DMS114 treated with DMSO at 0.1 percent for 48 hours (cell line): ENCODE results near the gene IL1RN.
"Not testable (repeated sequence)": the region's sequence is repeated elsewhere in the genome, so short reads cannot be mapped to it uniquely, and the experiment has no call there.

Source experiments
- DNase-seq: peaks from one replicate; lab custom pipeline; 2025; ENCODE audit not compliant: unreplicated experiment; lab: John Stamatoyannopoulos, UW

IL1RN gene, protein sequence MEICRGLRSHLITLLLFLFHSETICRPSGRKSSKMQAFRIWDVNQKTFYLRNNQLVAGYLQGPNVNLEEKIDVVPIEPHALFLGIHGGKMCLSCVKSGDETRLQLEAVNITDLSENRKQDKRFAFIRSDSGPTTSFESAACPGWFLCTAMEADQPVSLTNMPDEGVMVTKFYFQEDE

DNA sequence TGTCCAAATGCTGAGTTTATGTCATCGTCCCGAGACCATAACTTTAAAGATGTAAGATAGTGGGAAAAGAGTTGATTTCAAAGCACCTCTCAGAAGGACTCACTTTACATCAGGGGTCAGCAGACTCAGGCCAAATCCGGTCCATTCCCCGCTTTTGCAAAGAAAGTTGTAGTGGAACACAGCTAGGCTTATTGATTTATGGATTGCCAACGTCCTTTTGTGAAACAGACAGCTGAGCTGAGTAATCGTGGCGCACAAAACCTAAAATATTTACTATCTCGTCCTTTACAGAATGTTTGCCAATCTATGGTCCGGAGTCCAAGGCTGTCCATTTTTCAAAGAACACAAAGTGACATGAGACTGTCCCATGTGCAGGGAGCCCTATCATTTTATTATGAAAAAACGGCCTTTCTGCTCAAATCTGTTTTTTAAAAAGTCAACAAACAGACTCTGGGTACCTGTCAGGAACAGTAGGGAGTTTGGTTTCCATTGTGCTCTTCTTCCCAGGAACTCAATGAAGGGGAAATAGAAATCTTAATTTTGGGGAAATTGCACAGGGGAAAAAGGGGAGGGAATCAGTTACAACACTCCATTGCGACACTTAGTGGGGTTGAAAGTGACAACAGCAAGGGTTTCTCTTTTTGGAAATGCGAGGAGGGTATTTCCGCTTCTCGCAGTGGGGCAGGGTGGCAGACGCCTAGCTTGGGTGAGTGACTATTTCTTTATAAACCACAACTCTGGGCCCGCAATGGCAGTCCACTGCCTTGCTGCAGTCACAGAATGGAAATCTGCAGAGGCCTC lies at the start of gene IL1RN:
TSS of gene IL1RN (plus strand) at position 754 of the 801 bp plus-strand sequence. CDS start at position 781, 27 bp downstream.
- no peak for DNase-seq

DNA sequence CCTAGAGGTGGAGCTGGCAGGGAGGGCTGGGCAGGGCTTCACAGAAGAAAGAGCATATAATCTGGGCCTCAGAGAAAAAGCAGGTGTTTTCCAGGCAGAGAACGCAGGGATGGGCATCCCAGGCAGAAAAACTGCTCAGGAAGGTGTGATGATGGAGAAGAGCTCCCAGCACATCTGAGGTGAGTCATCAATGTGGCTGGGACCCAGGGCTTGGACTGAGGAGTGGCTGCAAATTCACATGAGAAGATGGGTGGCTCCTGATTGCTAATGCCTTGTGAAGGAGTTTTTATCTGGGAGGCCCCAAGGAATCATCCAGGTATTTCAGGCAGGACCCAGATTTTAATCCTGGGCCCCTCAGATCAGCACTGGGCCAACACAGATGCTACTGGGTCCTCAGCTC lies 49.5 kb upstream of the IL1RN start:
- DNase-seq, result no peak

DNA sequence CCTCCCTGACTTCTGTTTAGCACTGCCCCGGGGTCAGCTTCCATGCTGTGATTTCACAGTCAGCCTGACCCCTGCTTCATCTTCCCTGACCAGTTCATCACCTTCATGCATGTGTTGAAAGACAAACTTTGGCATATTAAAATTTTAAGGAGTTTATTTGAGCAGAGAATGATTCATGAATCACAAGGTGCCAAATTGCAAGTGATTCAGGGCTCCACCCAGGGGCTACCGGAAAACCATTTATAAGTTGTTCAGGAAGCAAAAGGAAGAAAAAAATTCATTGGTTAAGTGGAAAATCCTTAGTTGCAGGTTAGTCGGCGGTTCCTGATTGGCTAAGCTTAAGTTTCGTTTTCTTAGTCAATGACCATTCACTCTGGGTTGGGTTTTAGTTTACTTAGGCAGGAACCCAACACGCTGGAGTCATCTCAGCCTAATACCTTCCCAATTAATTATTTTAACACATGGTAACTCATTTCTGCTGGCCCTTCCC lies 49.0 kb upstream of the IL1RN start:
- no peak for DNase-seq

- no peak for DNase-seq
Observed at GRCh38 chr2:113079131-113079530, 48.3 kb upstream of the IL1RN start.

- DNase-seq, result no peak
Observed at GRCh38 chr2:113080134-113080533, 47.3 kb upstream of the IL1RN start.

DNA sequence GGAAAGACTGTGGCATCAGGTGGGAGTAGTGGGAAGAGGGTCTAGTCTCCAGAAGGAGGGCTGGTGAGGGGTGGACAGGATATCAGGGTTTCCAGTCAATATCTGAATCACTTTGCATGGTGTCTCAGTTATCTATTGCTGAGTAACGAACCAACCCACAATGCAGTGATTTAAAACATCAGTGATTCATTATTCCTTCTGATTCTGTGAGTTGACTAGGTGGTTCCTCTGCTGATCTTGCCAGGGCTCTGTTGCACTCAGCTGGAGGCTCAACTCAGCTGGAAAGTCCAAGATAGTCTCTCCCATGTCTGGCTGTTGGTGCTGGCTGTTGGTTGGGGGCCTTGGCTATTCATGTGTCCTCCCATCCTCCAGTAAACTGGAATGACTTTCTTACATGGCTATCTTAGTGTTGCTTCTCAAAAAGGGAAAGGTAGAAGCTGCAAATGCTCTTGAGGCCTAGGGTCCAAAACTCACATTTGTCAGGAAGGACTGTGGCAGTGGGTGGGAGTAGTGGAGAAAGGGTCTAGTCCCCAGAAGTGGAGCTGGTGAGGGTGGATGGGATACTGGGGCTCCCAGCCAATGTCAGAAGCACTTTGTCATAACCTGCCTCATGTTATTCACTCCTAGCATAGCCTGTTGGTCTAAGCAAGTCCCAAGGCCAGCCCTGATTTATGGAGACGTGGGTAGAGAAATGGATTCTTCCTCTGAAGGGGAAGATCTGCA lies 45.7 kb upstream of the IL1RN start:
- no peak for DNase-seq

GRCh38 chr2:113083296-113083695 lies 44.1 kb upstream of the IL1RN start:
- no peak for DNase-seq

DNA sequence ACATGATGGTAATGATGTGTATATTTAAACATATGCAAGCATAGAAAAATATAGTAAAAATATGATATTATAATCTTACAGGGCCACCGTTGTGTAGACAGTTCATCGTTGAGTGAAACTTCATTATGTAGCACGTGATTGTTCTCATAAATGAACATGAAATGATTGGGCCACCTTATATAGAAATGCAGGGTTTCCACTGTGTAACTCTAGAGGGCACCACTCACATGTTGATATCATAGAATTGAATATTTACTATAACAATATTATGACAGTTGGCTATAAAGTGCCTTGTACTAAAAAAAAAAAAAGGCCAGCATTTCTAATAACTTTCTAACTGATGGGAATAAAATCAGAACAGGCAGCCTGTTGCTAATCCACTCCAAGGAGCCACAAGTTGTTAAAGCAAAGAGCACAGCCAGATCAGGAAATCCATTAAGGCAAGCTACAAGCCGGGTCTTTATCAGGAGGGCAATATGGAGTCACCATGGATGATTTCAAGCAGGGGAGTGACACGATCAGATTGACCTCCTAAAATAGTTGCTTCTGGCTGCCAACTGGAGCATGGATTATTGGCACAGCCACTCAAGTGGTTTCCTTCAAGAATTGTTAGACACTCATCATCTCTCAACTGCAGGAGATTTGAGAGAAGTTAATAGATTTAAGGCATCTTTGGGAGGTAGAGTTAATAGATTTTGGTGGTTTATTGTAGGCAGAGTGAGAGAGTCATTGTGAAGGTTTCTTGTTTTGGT lies 43.0 kb upstream of the IL1RN start:
- no peak for DNase-seq

DNA sequence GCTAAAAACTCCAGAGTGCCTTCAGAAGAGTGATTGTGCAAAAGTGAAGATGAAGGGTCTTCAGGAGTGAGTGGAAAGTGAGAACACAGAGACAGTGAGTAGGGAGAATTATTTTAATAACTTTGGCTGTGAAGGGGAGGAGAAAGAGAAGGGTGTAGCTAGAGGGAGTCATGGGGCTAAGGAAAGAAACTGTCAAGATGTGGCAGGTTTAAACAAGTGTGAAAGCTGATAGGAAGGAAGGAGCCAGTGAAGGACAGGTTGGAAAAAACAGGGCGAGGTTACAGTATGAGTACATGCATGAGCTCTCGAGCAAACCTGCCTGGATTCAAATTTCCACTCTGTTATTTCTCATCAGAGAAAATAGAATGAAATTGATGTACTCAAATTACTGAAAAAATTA lies 41.9 kb upstream of the IL1RN start:
- no peak for DNase-seq

DNA sequence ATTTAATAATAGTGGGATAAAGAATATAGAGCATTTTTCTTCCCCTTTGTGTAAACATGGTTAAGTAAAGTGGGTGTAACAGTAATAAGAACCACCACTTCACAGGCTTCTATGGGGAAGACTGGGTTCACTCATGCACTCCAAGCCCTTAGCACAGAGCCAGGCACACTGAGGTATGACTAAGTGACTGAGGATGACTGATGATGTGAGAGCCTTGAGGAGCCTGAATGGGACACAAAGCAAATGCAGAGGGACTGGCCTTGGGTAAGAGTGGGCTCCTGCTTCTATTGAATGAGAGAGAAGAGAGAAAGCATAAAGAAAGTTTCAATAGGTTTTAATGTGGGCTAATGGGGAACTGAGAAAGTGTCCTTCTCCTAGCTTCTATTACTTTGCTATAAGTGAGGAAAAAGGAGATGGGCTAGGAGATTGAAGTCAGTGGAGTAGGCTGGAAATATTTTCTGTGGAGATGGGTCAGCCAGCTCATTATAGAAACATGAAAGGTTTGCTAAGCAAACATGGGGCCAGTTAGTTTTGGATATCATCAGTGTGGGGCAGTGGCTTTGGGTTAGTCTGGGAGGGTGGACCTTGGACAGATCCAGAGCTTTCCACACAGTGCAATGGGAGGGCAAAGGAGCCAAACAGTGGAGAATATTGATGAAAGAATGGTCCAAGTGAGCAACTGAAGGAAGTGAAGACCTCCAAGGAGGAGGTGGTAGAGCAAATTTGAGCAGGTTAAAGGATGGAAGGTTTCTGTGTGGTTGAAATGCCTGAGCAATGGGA lies 39.0 kb upstream of the IL1RN start:
- no peak for DNase-seq

GRCh38 chr2:113089916-113090315 lies 37.5 kb upstream of the IL1RN start:
- no peak for DNase-seq

GRCh38 chr2:113091231-113091896 lies 36.0 kb upstream of the IL1RN start:
- DNase-seq, result no peak

DNA sequence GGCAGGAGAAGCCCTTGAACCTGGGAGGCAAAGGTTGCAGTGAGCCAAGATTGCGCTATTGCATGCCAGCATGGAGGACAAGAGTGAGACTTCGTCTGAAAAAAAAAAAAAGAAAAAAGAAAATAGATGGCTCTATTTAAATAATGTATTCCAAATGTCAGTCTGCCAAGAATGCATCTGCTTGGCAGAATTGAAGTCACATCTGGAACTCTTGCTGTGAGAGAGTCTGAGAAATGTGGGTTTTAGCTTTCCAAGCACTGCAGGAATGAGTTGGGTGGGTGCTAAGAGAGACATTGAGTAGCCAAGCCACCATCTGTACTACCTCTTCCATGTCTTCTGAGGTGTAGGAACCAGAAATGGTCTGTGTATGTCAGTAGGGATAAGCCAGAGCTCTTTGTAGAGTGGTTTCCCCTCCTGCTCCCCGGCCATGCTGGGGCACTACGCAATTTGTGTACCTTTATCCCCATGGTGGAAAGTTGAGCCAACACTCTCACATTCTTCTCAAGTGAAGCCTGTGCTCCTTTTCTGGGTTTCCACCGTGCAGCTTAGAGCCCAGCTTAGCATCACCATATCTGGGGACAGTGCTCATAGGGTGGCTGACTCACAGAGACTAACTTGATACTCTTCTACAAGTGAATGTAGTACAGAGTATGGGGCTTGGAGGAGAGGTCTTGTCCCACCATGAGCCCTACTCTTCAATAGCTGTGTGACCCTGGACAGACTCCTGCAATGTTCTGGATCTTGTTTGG lies 34.4 kb upstream of the IL1RN start:
- DNase-seq, result no peak

DNA sequence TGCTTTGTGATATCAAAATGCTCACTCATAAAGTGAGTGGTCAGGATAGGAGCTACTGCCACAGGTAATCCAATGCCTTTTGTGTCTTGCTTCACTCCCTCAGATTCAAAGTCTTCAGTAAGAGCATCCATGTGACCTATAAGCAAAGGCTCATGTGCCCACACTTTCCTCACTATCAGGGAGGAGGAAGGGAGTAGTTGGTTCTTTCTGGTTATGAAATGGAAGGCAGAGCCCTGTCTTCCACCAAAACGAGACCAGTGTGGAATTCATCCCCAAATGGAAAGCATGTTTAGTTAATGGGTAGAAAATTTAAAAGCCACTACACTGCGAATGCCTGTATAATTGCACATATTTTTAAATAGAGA lies 33.8 kb upstream of the IL1RN start:
- DNase-seq, result no peak

DNA sequence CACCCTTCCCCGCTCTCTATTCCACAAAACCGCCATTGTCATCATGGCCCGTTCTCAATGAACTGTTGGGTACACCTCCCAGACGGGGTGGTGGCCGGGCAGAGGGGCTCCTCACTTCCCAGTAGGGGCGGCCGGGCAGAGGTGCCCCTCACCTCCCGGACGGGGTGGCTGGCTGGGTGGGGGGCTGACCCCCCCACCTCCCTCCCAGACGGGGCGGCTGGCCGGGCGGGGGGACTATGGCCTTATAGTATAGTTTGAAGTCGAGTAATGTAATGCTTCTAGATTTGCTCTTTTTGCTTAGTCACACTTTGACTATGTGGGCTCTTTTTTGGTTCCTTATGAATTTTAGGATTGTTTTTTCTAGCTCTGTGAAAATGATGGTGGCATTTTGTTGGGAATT lies 31.1 kb upstream of the IL1RN start:
- not testable (repeated sequence) for DNase-seq

- DNase-seq, result not testable (repeated sequence)
Observed at GRCh38 chr2:113096842-113097618, 30.4 kb upstream of the IL1RN start.

DNA sequence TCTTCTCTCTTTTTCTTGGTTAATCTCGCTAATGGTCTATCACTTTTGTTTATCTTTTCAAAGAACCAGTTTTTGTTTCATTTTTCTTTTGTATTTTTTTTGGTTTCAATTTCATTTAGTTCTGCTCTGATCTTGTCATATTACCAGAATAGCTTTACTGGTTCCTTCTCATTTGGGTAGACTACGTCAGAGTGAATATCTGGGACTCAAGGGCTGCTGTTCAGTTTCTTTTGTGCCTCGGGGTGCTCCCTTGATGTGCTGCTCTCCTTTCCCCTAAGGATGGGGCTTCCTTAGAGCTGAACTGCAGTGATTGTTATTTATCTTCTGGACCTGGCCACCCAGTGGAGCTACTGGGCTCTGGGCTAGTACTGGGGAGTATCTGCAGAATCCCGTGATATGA lies 29.4 kb upstream of the IL1RN start:
- DNase-seq, result no peak

GRCh38 chr2:113098532-113098931 lies 28.9 kb upstream of the IL1RN start:
- no peak for DNase-seq
